Measurements from ENCODE around the gene NFRKB.
"Not testable (repeated sequence)": the region's sequence is repeated elsewhere in the genome, so short reads cannot be mapped to it uniquely, and the experiment has no call there.

The NFRKB gene

DNA sequence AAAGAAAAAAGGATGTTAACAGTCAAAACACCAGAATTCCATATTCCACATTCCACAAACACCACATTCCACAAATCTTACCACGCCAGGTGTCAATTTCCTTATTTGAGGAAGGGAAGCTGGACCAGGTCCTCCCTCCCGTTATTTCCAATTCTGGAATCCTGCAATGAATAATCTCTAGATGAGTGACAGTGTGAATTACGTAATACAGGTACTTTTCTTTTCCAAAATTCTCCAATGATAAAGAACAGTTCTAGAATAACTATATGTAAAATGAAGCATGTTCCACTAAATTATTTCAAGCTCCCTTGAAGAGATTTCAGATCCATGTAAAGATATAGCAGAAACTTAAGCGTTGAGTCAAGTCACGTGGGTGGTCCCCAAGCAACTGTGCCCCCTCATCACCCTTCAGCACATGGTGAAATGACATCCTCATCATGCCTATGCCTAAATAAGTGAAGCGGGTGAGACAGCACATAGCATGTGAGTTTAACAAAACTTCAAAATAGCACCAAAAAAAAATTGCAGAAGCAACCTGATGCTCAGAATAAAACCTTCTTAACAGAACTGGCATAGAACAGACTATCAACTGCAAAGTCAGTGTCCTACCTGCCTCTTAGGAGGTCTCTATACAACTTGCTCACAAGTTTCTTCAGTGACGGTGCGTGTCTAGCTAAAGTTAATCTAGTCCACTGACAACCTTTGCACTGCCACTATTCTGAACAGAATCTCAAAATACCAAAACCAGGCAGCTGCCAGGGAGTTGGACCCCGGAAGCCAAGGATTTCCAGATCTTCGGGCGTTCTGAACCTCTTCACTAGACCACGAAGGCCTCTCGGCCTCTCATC lies 876 bp downstream of the NFRKB start:
- DNase-seq: peak in 3 of 51 donors; percentile 8 to 37 (median 20)

DNA sequence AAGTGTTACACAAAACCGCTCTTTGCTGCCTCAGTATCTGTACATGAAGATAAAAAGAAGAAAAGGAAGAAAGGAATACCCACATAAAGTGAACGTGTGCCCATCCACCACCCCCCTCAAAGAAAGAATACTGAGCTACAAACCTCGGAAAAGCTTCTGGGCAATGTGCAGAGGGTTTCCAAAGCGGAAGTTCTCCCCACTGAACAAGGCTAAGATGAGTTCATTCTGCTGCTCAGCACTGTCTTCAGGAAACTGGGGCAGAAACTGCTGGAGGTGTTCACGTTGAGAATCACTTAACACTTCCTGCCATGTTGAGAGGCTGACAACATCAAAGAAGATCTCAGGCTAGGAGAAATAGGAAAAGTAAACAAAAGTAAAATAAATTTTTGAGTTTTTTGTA lies 6.9 kb downstream of the NFRKB start:
- DNase-seq: no peak

DNA sequence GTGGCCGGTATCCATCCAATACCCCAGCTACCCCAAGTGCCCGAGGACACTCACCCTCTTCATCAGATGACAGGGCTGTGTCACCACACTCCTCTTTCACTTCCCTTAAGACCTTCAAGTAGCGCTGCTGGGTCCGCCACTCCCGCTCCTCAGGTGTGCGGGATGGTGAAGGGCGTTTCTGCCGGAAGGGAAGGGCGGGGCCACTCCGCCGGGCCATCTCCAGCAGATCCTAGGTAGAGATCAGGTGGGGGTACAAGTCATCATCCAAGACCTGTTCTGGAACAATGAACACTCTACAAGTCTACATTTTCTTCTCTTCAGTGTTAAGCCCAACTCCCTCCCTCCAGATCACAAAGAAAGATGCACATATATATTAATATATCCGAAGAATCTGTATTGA lies 10.0 kb downstream of the NFRKB start:
- DNase-seq: no peak

DNA sequence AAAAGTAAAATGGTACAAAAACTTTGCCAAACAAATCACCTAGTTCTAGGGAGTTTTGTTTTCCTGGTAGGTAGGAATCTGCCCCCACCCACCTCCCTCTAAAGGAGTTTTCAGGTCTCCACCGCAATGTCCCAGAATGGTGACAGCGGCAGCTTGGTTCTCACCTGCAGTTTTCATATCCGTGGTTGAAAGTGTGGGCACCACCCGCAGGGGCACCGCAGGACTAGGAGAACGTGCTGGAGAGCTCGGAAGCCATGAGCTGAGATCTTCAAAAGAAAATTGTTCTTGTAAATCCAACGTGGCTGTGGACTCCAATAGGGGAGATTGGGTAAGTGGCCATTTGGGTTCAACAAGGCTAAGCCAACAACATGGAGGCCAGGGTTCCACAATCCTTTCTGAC lies 10.8 kb downstream of the NFRKB start:
- no peak for DNase-seq

DNA sequence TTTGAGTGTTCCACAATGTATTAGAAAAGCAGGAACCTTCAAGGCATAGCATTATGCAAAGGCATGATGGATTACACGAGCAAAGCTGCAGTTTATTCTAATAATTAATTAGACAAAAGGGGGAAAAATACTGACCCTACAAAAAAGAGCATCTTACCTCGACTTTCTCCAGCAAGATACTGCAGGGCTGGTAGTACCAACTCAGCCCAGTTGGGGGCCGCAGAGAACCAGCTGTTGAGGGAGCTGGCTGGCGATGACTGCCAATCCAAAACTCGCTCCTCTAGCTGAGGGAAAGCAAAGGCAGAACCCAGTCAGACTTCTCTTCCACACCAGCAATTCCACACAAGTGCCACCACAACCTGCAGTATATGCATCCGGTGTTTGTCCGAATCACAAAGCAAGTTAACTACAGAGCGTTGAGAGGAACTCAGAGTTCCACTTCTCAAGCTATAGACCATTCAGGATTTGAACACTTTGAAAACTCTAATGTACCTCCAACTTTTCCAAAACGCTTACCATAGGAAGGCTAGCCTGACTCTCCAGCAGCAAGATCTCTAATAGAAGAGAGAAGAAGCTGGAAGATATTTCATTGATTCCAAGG lies 13.7 kb downstream of the NFRKB start:
- peak in 4 of 51 donors; percentile 1 to 13 (median 7) for DNase-seq

DNA sequence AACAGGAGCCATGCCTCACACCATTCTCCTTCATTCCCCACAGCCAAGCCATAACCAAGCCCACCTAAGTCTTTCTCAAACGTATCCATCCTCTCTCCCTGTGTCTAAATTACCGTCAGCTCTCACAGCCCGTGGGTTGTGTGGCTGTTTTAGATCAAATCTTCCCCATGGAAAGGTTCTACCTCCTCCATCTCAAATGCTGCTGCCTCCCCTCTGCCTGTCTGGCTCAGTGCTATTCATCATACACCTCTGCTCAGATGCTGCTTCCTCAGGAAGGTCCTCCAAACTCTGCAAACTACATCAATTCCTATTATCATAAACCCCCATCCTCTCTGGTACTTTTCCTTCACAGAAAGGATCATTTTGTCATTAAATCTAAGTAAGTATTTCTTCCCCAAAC lies 15.1 kb downstream of the NFRKB start:
- DNase-seq: no peak

DNA sequence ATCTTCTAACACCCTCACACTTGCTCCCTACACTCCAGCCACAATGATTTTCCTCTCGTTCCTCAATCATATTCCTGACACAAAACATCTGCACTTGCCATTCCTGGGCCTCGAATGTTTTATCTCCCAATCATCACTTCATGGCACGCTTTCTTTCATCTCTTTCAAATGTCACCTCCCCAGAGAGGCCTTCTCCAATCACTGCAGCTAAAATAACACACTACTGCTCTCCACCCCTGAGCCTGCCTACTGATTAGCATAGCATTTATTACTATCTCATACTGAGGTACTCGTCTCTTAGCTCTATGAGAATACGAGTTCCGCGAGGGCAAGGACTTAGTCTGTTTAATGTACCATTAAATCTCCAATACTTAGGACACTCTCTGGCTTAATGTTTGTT lies 23.5 kb downstream of the NFRKB start:
- DNase-seq: no peak

DNA sequence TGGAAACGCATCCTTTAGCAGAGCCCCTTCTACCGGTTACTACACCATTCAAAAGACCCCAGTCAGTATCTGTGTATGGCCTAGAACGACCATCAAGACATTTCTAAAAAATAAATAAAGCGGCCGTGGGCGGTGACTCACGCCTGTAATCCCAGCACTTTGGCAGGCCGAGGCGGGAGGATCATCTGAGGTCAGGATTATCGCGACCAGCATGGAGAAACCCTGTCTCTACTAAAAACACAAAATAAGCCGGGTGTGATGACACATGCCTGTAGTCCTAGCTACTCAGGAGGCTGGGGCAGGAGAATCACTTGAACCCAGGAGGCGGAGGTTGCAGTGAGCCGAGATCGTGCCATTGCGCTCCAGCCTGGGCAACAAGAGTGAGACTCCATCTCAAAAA lies 26.8 kb downstream of the NFRKB start:
- not testable (repeated sequence) for DNase-seq

DNA sequence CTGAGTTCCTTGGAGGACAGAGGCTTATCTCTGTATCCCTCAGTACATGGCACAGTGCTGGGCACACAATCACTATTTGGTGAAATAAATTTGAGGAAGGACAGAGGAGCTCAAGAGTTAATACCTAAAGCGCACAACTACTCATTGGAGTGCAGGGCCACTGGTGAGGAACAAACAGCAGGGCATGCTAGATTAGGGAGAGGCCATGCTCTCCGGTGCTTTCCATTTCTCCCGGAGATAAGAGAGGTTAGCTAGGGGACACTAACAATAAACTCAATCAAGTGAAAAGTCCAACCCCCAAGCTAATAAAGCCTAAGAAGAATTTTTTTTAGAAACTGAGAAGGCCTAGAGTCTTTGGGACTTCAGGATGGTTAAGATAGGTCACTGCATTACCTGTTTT lies 29.1 kb downstream of the NFRKB start:
- no peak for DNase-seq

DNA sequence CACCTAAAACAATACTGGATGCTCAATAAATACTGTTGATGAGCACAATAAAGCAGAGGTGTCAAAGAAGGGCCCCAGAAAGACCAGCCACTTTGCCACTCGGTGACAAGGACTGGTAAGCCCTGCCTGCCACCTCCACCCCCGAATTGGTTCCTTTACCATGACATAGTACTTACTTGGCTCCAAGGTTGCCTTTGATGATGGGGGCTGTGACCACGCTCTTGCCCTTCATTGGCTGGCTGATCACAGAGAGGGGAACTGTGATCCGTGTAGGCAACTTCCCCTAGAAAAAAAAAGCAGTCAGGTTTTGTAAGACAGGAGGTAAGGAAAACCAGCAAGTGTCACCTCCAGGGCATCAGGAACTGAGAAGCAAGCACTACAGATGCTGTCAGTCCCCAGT lies 29.7 kb downstream of the NFRKB start:
- DNase-seq: no peak

DNA sequence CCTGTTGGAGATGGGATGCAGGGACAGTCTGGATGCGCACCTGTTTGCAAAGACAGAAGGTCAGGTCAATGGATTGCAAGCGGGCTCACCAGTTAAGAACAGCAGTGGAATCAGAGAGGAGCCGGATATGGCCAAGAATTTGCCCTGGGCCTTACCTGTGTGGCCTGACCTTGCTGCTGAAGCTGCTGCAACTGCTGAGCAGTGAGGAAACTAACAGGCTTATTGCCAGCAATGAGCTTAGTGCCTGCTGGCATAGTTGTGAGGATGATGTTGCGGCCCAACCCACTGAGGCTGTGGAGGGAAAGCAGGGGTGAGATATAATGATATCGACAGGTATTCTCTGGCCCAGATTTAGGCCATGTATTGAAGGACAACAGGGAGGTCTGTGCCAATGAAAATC lies 30.6 kb downstream of the NFRKB start:
- DNase-seq: no peak

DNA sequence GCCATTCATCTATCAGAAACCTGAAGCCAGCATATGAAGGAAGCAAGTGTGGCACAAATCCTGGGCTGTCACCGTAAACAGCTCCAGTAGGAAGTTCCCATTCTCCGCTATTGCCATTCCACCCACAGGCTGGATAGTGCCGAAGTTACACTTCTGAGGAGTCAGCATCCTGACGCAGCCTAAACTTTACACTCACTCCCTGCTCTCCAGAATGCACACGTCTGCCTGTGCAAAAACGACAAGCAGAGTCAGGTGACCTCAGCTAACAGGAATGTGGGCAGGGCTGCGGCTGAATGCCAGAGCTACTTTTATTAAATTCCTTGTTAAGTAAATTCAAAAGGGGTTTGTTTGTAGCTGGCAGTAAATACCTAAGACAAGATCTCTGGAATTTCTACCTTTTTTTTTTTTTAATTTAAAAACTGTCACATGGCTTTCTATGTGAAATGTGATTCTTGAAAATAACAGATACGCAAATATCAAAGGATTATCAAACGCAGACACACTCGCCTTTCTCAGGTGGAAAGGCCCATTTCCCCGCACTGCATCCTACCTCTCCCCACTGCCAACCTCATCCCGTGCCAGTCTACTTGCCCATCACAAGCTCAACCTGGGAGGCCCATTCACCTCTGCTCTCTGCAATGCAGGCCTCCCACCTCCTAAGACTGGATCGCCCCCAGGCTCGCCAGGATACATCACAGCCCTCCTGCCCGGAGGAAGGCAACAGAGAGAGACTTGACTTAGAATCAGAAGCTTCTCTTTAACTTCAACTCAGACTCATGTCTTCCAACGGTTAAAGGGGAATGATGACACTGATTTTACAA lies 33.5 kb downstream of the NFRKB start:
- no peak for DNase-seq

DNA sequence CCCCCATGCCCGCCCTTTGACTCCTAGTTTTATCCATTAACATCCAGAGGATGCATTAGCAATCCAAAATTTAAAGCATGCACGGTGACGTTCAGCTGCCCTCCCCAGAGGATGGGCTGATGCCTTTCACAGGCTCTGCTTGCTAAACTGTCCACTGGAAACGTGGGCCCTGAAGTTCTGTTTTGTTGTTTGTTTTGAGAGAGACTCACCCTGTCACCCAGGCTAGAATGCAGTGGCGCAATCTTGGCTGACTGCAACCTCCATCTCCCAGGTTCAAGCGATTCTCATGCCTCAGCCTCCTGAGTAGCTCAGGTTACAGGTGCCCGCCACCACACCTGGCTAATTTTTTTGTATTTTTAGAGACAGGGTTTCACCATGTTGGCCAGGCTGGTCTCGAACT lies 39.3 kb downstream of the NFRKB start:
- no peak for DNase-seq

DNA sequence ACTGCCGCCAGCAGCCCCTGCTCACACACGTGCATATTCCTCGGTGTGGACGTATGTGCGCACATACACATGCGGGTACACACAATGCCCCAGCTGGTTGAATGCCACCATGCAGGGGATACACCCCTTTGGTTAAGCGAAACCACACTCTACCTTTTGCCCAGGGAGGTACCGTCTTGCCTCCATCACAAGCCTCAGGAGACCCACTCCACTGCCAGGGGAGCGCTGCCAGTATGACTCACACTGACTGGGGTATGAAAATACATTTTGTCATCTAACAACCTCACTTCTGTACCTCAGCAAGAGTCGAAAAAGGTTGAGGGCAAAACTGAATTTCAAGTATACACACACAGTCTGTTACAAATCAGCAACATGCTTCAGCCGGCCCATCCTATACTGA lies 40.3 kb downstream of the NFRKB start:
- DNase-seq: no peak

DNA sequence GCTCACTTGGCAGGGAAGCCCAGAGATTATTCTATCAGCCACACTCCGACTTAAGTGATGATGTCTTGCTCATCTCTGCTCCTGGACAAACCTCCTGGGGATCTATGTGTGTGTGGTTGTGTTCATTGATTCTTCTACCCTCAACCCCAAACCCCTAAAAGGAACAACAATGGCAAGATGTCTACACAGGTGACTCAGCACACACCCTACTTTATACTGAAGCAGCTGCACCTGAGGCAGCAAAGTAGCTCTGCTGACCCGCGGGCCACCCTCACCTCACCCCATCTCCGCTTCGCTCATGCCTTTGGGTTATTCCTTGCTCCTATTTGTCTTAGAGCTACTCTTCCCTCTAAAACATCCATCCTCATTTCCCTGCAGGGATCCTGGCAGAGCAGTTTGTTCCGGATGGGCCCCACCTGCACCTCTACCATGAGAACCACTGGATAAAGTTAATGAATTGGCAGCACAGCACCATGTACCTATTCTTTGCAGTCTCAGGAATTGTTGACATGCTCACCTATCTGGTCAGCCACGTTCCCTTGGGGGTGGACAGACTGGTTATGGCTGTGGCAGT lies 41.1 kb downstream of the NFRKB start:
- no peak for DNase-seq

DNA sequence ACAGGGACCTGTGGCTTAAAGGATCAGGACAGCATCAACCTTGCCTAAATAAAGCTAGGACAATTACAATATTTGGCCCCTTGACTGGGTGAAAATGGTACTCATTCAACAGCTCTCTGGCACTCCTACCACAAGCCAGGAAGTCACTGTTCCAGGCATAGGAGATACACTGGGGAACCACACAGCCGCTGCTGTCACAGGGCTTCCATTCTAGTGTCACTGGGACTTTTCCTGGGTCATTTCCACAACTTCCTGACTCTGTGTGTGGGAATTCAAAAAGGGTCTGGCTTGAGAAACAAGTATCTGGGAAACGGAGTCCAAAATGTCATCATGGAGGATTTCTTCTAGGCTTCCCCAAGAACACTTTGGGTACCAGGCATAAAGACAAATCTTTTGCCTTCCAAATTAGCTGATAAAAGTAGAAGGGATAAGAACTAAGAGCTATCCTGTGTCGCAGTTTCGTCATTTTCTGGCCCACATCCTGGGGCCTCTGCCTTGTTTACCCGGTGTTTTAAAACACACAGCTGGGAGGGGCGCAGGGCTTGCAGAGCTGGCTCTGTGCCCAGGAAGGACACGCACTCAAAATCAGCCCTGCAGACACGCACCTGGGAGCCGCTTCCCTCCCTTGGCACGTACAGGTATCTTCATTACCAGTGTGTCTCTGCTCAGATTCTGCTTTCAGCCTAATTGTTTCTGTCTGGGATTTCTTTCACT lies 41.7 kb downstream of the NFRKB start:
- no peak for DNase-seq

DNA sequence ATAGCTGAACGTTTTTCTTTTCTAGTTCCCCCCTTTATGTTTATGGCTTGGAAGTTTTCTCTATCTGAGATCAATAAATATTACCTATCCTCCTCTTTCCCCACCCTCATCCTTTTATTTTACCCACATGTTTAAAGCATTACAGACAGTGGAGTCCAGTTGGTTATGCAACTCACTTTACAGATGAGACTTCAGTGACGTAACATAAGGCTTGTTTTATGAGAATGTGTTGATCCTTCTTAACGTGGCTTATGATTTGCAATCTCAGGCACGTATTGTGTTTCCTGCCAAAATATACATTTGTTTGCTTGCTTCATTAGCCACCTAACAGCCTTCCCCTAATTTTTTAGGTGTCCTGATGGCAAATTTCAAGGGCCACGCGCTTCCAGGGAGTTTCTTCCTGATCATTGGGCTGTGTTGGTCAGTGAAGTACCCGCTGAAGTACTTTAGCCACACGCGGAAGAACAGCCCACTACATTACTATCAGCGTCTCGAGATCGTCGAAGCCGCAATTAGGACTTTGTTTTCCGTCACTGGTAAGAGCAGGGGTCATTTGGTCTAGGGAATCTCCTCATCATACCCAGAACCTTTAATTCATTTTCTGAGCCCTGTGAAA lies 43.1 kb downstream of the NFRKB start:
- DNase-seq: no peak

DNA sequence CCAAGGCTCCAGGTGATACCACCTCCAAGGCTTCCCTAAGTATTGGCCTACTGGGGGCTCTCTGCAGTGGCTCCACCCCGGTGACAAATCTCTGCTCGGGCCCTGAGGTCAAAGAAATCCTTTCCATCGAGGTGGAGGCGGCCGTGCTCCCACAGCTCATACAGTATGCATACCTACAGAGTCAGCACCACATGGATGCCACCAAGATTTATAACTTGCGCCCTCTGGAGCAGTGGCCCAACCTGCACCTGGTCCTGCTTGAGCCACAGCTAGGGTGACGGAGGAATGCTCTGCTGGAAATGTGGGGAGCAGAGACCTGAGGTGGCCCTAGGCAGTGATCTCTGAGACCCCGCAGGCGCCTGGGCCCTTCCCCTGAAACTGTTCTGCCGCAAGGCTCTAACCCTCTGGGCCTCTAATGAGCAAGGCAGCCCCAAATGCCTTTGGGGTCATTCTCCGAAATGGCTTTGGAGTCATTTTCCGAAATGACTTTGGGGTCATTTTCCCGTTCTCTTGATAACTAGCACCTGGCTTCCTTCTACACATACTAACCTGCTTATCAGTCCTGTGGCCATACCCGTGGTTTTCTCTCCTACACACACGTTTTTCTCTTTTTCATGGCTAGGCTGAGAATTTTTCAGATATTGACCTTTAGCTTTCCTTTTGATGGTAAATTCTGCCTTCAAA lies 45.8 kb downstream of the NFRKB start:
- no peak for DNase-seq

DNA sequence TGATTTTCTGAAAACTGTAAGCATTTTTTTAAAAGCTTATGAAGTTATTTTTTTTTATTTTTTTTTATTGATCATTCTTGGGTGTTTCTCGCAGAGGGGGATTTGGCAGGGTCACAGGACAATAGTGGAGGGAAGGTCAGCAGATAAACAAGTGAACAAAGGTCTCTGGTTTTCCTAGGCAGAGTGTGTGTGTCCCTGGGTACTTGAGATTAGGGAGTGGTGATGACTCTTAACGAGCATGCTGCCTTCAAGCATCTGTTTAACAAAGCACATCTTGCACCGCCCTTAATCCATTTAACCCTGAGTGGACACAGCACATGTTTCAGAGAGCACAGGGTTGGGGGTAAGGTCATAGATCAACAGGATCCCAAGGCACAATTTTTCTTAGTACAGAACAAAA lies 48.0 kb downstream of the NFRKB start:
- DNase-seq: not testable (repeated sequence)
